Epithelial cell of proximal tubule (primary cell): ENCODE measurements around the gene TNNI2. TPM values are rescaled to one million over a fixed set of nuclear protein-coding genes. Genes with fewer than 3 reads are reported as not detected.

Experiments used
- DNase-seq: peaks from one replicate; pipeline ENCODE4 v3.0.0-alpha.2; 2011; ENCODE audit warnings: low read depth
- H3K4me3 ChIP-seq: 2 replicates; pipeline ENCODE4 v1.5.1; 2011; ENCODE audit warnings: low read depth, mild to moderate bottlenecking, low read length
- CTCF ChIP-seq: conservative IDR thresholded peaks from 2 replicates; pipeline ENCODE4 v1.5.1; 2012; ENCODE audit warnings: low read depth, mild to moderate bottlenecking, low read length
- total RNA-seq: library from RNA; depleted of rRNA; stranded (reverse); fragments of >200 nt; gene quantifications from 2 replicates; pipeline ENCODE4 v1.2.3, GENCODE V29; 2015

TNNI2 gene
- total RNA-seq, 1 donor from 2014 or later: not detected

DNA sequence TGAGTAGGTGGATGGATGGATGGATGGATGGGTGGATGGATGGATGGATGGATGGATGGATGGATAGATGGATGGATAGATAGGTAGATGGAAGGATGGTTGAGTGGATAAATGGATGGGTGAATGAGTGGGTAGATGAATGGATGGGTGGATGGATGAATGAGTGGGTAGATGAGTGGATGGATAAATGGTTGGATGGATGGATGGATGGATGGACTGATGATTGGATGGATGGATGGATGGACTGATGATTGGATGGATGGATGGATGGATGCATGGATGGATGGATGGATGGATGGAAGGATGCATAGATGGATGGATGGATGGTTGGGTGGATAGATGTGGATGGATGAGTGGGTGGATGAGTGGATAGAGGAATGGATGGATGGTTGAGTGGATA is 17.2 kb upstream of the TNNI2 start:
- no peak for TF ChIP-seq CTCF
- H3K4me3 ChIP-seq: no peak overlapping the region

GRCh38 chr11:1822648-1823375 is 16.0 kb upstream of the TNNI2 start:
- no peak for TF ChIP-seq CTCF
- no peak for DNase-seq
- no peak overlapping the region for H3K4me3 ChIP-seq

More for the DNA sequence above, 17.2 kb upstream of the TNNI2 start:
- DNase-seq: no peak

- TF ChIP-seq CTCF: no peak
- no peak for DNase-seq
- no peak overlapping the region for H3K4me3 ChIP-seq
Measured at GRCh38 chr11:1823376-1824220, 15.2 kb upstream of the TNNI2 start.

GRCh38 chr11:1824221-1825038 is 14.4 kb upstream of the TNNI2 start:
- TF ChIP-seq CTCF: no peak
- H3K4me3 ChIP-seq: no peak overlapping the region
- DNase-seq: no peak

GRCh38 chr11:1825039-1825740 is 13.6 kb upstream of the TNNI2 start:
- no peak for DNase-seq
- peak; percentile 52 for TF ChIP-seq CTCF
- no peak overlapping the region for H3K4me3 ChIP-seq

DNA sequence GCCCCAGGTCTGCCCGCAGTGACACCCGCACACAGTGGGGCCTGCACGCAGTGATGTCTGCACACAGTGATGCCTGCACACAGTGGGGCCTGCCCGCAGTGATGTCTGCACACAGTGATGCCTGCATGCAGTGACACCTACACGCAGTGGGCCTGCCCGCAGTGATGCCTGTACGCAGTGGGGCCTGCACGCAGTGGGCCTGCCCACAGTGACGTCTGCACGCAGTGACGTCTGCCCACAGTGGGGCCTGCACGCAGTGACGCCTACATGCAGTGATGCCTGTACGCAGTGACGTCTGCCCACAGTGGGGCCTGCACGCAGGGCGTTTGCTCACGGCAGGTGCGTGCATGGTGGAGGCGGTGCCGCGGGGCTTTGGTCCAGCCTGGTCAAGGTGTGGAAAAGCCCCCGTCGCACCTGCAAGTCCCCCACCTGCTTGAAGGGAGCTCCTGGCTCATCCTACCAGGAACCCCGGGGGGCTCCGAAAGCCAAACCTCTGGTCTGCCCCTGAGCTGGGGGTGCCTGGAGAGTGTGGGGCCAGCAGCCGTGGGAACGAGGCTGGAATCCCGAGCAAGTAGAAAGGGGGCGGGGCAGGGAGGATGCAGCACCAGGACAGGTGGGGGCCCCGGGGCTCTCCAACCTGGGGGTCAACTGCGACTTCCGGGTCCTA is 12.9 kb upstream of the TNNI2 start:
- no peak for TF ChIP-seq CTCF
- DNase-seq: no peak
- H3K4me3 ChIP-seq: no peak overlapping the region
